Hematopoietic multipotent progenitor cell (in vitro differentiated cells): ENCODE data around the gene BRPF3. TPM values are rescaled to one million over a fixed set of nuclear protein-coding genes. Genes with fewer than 3 reads are reported as not detected.
A peak's percentile ranks its signal among the peaks of the same experiment; 100 is the strongest.
"Not testable (repeated sequence)": the region's sequence is repeated elsewhere in the genome, so short reads cannot be mapped to it uniquely, and the experiment has no call there.

Source experiments
- DNase-seq, 3 donors: peaks; one replicate each; pipeline ENCODE4 v3.0.0-alpha.2; 2011 to 2015; ENCODE audit warnings: low read depth in 2 of 3, low spot score in 2 of 3
- total RNA-seq: library from RNA; depleted of rRNA; stranded (reverse); fragments of >200 nt; gene quantifications from one replicate; pipeline ENCODE4 v1.2.3, GENCODE V29; 2012

The BRPF3 gene
- total RNA-seq, 1 donor, result 10.5 TPM

- no peak for DNase-seq
These were observed 3.8 kb downstream of the BRPF3 start for GRCh38 chr6:36200154-36200891.

- no peak for DNase-seq
These were observed 4.6 kb downstream of the BRPF3 start for GRCh38 chr6:36200998-36201596.

- no peak for DNase-seq
These were observed 5.1 kb downstream of the BRPF3 start for GRCh38 chr6:36201612-36202011.

GRCh38 chr6:36202101-36202500 lies 5.6 kb downstream of the BRPF3 start:
- no peak for DNase-seq

GRCh38 chr6:36204068-36204753 lies 7.7 kb downstream of the BRPF3 start:
- peak; percentile 13 to 86 (median 68) for DNase-seq

GRCh38 chr6:36207155-36207554 lies 10.6 kb downstream of the BRPF3 start:
- DNase-seq, result no peak

- no peak for DNase-seq
These were observed 13.1 kb downstream of the BRPF3 start for GRCh38 chr6:36209606-36210005.

- DNase-seq, result no peak
These were observed 13.6 kb downstream of the BRPF3 start for GRCh38 chr6:36210182-36210581.

GRCh38 chr6:36210886-36211595 lies 14.5 kb downstream of the BRPF3 start:
- no peak for DNase-seq

- DNase-seq, result no peak
These were observed 20.0 kb downstream of the BRPF3 start for GRCh38 chr6:36216559-36216958.

GRCh38 chr6:36217188-36217587 lies 20.6 kb downstream of the BRPF3 start:
- no peak for DNase-seq

- no peak for DNase-seq
These were observed 21.4 kb downstream of the BRPF3 start for GRCh38 chr6:36217946-36218345.

- DNase-seq, result not testable (repeated sequence)
These were observed 22.0 kb downstream of the BRPF3 start for GRCh38 chr6:36218516-36218915.

GRCh38 chr6:36219081-36219480 lies 22.5 kb downstream of the BRPF3 start:
- DNase-seq, result no peak

- DNase-seq, result no peak
These were observed 23.7 kb downstream of the BRPF3 start for GRCh38 chr6:36220226-36220625.

GRCh38 chr6:36221674-36222073 lies 25.1 kb downstream of the BRPF3 start:
- no peak for DNase-seq

GRCh38 chr6:36222924-36223323 lies 26.4 kb downstream of the BRPF3 start:
- no peak for DNase-seq

- DNase-seq, result no peak
These were observed 27.2 kb downstream of the BRPF3 start for GRCh38 chr6:36223706-36224105.

- no peak for DNase-seq
These were observed 28.4 kb downstream of the BRPF3 start for GRCh38 chr6:36224918-36225461.

GRCh38 chr6:36226438-36227047 lies 30.0 kb downstream of the BRPF3 start:
- no peak for DNase-seq
